Lower leg skin (tissue), 3 donors: ENCODE results near the gene HACD2.

Experiments used
- POLR2A ChIP-seq, 2 donors: fragments of 450-650 bp; IDR thresholded peaks; one replicate each; pipeline ENCODE4 v1.6.1; 2016 to 2017; ENCODE audit warnings: antibody characterized with exemption in 2 of 2, mild to moderate bottlenecking in 1 of 2, moderate library complexity in 1 of 2
- TF ChIP-seq, protein P1 (sequence below), 3 donors: fragments of 450-650 bp; IDR thresholded peaks; one replicate each; pipeline ENCODE4 v1.5.1; 2016; ENCODE audit warnings: antibody characterized with exemption in 3 of 3, mild to moderate bottlenecking in 3 of 3, moderate library complexity in 2 of 3

DNA sequence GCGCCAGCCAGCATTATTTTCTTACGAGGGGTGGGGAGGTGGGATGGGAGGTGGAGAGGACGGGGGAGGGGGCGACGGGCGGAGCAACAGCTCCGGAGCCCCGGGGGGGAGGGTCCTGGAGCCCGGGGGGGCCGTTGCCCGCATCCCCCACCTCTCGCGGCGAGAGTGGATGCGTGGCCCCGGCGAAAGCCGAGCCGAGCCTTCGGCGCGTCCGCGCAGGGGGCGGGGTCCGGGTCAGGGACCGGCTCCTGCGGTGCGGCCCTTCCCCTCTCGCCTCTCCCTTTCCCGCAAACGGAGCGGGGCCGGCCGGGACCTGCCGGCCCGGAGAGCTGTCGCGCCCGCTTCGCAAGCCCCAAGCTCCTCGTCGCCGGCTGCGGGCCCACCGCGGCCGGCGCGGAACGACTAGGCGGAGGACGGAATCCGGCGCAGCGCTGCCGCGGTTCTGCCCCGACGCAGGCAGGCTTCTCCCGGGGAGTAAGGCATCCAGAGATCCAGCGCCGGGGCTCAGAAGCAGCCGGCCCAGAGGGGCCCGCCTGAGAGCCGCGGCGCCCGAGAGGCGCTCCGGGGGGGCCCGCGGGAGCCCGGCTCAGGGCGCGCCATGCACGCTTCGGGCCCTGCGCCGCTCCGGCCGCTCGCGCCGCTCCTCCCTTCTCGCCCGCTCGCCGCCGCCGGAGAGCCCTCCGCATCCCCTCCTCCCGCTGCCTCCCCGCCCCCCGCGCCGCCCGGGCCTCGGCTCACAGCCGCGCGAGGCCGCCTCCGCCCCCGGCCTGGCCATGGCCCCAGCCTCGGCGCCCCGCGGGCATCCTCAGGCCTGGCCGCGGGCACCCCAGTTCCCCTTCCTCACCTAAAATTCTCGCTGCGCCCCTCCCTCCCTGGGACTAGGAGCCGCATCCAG lies 135.5 kb downstream of the HACD2 start:
- TF ChIP-seq, protein P1, sequence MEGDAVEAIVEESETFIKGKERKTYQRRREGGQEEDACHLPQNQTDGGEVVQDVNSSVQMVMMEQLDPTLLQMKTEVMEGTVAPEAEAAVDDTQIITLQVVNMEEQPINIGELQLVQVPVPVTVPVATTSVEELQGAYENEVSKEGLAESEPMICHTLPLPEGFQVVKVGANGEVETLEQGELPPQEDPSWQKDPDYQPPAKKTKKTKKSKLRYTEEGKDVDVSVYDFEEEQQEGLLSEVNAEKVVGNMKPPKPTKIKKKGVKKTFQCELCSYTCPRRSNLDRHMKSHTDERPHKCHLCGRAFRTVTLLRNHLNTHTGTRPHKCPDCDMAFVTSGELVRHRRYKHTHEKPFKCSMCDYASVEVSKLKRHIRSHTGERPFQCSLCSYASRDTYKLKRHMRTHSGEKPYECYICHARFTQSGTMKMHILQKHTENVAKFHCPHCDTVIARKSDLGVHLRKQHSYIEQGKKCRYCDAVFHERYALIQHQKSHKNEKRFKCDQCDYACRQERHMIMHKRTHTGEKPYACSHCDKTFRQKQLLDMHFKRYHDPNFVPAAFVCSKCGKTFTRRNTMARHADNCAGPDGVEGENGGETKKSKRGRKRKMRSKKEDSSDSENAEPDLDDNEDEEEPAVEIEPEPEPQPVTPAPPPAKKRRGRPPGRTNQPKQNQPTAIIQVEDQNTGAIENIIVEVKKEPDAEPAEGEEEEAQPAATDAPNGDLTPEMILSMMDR (IDR thresholded peaks at IDR 0.05), result no peak
- no peak for TF ChIP-seq POLR2A (IDR thresholded peaks at IDR 0.05)
